Measurements from ENCODE around the gene RYR1.

The RYR1 gene

GRCh38 chr19:38453596-38453995 lies 20.1 kb downstream of the RYR1 start:
- H3K4me3 ChIP-seq = no peak overlapping the region
- intact Hi-C loops (cut with DNase I; ENCODE audit: low total_unique reads) = no loop called here
- no peaks in the 10 kb centered on the region for H3K36me3 ChIP-seq
- H3K27ac ChIP-seq = no peak overlapping the region
- H3K27me3 ChIP-seq = no peaks in the 10 kb centered on the region
- no peak for DNase-seq
- TF ChIP-seq CTCF (IDR thresholded peaks at IDR 0.05) = no peak
- no peaks in the 10 kb centered on the region for H3K4me1 ChIP-seq
- H3K9me3 ChIP-seq = no peaks in the 10 kb centered on the region

- Histone ChIP-seq H3K27ac (no peak overlapping the region), H3K27me3 (no peaks in the 10 kb centered on the region), H3K36me3 (no peaks in the 10 kb centered on the region), H3K4me3 (no peak overlapping the region), H3K4me1 (no peaks in the 10 kb centered on the region), H3K9me3 (no peaks in the 10 kb centered on the region)
- no peak for TF ChIP-seq CTCF (IDR thresholded peaks at IDR 0.05)
- DNase-seq = no peak
- intact Hi-C loops (cut with DNase I; ENCODE audit: low total_unique reads) = no loop called here
These were observed 21.5 kb downstream of the RYR1 start for GRCh38 chr19:38455031-38455430.

- peaks cover 0 to 3% of the 10 kb centered on the region in 2 donors for H3K27me3 ChIP-seq
- intact Hi-C loops (cut with DNase I; ENCODE audit: low total_unique reads) = no loop called here
- DNase-seq = no peak
- H3K27ac ChIP-seq = no peak overlapping the region
- H3K4me1 ChIP-seq = no peaks in the 10 kb centered on the region
- H3K4me3 ChIP-seq = no peak overlapping the region
- TF ChIP-seq CTCF (IDR thresholded peaks at IDR 0.05) = no peak
- no peaks in the 10 kb centered on the region for H3K36me3 ChIP-seq
- H3K9me3 ChIP-seq = no peaks in the 10 kb centered on the region
These were observed 23.7 kb downstream of the RYR1 start for GRCh38 chr19:38457202-38457601.

DNA sequence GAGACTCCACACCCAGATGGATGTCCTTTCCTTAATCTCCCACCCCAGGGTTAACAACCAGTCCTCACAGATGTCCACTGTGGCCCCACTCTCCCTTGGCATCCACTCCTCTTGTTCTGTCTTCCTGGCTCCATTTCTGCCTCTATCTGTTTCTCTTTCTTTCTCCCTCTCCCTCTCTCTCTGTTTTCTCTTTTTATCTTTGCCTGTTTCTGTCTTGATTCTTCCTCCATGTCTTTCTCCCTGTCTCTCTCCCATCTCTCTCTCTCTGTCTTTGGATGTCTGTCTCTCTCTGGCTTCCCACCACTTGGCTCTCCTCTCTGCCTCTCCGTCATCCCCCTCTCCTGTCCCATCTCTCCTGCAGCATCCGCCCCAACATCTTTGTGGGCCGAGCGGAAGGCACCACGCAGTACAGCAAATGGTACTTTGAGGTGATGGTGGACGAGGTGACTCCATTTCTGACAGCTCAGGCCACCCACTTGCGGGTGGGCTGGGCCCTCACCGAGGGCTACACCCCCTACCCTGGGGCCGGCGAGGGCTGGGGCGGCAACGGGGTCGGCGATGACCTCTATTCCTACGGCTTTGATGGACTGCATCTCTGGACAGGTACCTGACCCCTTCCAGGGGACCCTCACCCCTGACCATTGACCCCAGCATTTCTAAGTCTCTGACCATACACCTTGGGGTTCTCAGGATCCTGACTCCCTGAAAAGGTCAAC lies 24.4 kb downstream of the RYR1 start:
- Histone ChIP-seq H3K4me3 (no peak overlapping the region), H3K4me1 (no peaks in the 10 kb centered on the region), H3K27ac (no peak overlapping the region), H3K9me3 (no peaks in the 10 kb centered on the region), H3K36me3 (no peaks in the 10 kb centered on the region), H3K27me3 (peaks cover 0 to 3% of the 10 kb centered on the region in 2 donors)
- intact Hi-C loops (cut with DNase I; ENCODE audit: low total_unique reads) = no loop called here
- DNase-seq = no peak
- no peak for TF ChIP-seq CTCF (IDR thresholded peaks at IDR 0.05)

- intact Hi-C loops (cut with DNase I; ENCODE audit: low total_unique reads) = no loop called here
- TF ChIP-seq CTCF (IDR thresholded peaks at IDR 0.05) = no peak
- Histone ChIP-seq H3K36me3 (no peaks in the 10 kb centered on the region), H3K9me3 (no peaks in the 10 kb centered on the region), H3K27ac (no peak overlapping the region), H3K27me3 (peaks cover 0 to 11% of the 10 kb centered on the region in 2 donors), H3K4me3 (no peak overlapping the region), H3K4me1 (no peaks in the 10 kb centered on the region)
- DNase-seq = no peak
These were observed 25.5 kb downstream of the RYR1 start for GRCh38 chr19:38458991-38459390.

GRCh38 chr19:38463365-38463764 lies 29.9 kb downstream of the RYR1 start:
- Histone ChIP-seq H3K27ac (no peak overlapping the region), H3K27me3 (peaks cover 0 to 20% of the 10 kb centered on the region in 2 donors), H3K4me3 (no peak overlapping the region), H3K4me1 (no peaks in the 10 kb centered on the region), H3K9me3 (no peaks in the 10 kb centered on the region), H3K36me3 (no peaks in the 10 kb centered on the region)
- intact Hi-C loops (cut with DNase I; ENCODE audit: low total_unique reads) = no loop called here
- TF ChIP-seq CTCF (IDR thresholded peaks at IDR 0.05) = no peak
- DNase-seq = no peak
